ENCODE measurements around the gene KAT6B. TPM values are rescaled to one million over a fixed set of nuclear protein-coding genes. Genes with fewer than 3 reads are reported as not detected.
A peak's percentile ranks its signal among the peaks of the same experiment; 100 is the strongest.

Gene KAT6B
- total and polyA plus RNA-seq, 2 experiments from 2014 or later = 7.7 to 12.4 TPM

DNA sequence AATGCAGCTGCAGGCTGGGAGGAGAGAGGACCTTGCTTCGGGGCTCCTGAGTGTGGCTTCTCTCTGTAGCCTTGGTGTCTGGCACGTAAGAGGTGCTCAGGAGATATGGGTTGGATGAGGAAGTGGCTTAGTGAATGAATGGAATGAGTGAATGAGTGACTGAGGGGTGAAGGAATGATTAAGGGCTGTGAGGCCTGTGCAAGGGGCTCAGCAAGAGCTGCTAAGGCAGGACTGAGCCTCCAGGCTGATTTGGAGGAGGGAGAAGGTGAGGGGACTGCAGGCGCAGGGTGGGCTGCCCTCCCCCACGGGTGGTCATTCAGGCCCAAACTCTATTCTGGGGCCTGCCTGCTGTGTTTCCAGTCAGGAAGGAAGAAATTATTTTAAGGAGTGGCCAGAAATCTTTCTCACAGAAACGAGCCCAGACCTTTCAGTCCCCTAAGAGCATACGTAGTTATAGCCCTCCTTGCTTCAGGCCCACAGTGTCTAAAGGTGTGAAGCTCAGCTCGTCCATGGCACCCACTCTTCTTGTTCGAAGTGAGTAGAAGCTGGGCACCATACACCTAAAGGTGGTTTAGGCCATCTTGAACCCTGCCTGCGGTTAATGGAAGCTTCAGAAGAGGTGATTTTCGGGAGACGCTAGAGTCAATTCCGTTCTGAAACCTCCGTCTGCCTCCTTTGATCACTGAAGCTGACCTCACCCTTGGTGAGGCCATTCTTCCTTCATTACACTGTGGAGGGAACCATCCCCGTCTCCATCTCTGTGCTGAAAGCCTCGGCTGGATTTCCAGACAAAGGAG is 235.5 kb downstream of the KAT6B start:
- Histone ChIP-seq H3K4me2 (ENCODE audit: unreplicated experiment) (no peak overlapping the region), H2AFZ (peak overlapping the region; percentile 87), H3K4me3 (no peak overlapping the region), H3K27ac (peak overlapping the region; percentile 47), H4K20me1 (ENCODE audit: insufficient read depth) (no peaks in the 10 kb centered on the region), H3K27me3 (replicated peaks; ENCODE audit: insufficient read depth) (no peaks in the 10 kb centered on the region), H3K36me3 (ENCODE audit: low read depth) (no peaks in the 10 kb centered on the region), H3K79me2 (ENCODE audit: insufficient read depth) (no peaks in the 10 kb centered on the region), H3K4me1 (ENCODE audit: insufficient read depth) (peaks cover 10% of the 10 kb centered on the region; the same call in 1 of the 2 replicates), H3K9ac (peak overlapping the region; percentile 37; the same call in 1 of the 2 replicates), H3F3A (ENCODE audit: insufficient read depth) (no peaks in the 10 kb centered on the region), H3K9me3 (ENCODE audit: low read depth) (no peaks in the 10 kb centered on the region), H3K9me2 (ENCODE audit: insufficient read depth) (no peaks in the 10 kb centered on the region)
- TF ChIP-seq EZH2phosphoT487 (IDR thresholded peaks at IDR 0.05; ENCODE audit: insufficient read depth, low read depth) = no peak
- TF ChIP-seq EZH2 (IDR thresholded peaks at IDR 0.05; ENCODE audit: insufficient read depth, poor library complexity, severe bottlenecking) = no peak
- WGBS, 2 experiments (ENCODE audit: low coverage in 1 of 2, low lambda C conversion rate in 2 of 2, missing lambda C conversion rate in 2 of 2) = 48 to 50% methylated on average over 15 of the region's 15 CpGs
- no peak for DNase-seq
- in situ Hi-C loops (cut with MboI) = no loop called here

DNA sequence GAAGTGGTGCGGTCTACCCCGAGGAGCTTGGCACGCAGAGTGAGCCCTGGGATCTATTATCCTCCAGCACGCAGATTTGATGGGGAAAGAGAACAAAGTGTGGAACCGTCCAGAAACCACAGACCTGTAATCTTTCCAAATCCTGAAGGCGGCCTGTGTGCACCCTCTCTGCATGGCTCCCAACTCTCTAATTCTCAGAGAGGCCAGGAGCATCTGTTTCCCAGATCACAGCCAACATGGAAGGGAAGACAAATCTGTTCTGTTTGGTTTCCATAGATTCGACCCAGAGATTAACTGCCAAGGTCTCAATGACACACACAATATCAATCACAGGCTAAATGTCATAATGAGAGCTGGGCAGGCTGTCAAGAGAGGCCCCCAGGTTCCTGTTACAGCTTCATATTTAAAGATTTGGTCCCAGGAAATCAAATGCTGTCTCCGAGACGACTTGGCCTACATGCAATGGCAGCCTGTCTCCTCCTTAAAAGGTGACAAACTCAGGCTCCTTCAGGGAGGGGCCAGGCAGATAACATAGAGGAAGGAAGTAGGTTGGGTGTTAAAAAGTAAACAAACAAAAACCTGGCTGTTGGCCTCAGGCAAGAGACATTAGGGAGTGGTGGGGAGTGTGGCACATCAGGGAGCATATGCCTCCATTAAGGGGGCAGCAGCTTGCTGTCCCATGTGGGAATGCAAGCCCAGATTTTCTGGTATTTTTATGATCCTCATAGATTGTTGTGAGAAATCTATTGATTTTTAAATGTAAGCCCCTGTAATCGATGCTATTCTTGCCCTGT is 236.3 kb downstream of the KAT6B start:
- Histone ChIP-seq H3K4me1 (ENCODE audit: insufficient read depth) (peaks cover 10% of the 10 kb centered on the region; the same call in 1 of the 2 replicates), H3K9me3 (ENCODE audit: low read depth) (no peaks in the 10 kb centered on the region), H3K27me3 (replicated peaks; ENCODE audit: insufficient read depth) (no peaks in the 10 kb centered on the region), H3F3A (ENCODE audit: insufficient read depth) (no peaks in the 10 kb centered on the region), H4K20me1 (ENCODE audit: insufficient read depth) (no peaks in the 10 kb centered on the region), H3K36me3 (ENCODE audit: low read depth) (no peaks in the 10 kb centered on the region), H3K27ac (peak overlapping the region; percentile 47), H3K4me3 (no peak overlapping the region), H3K9ac (peak overlapping the region; percentile 37; the same call in 1 of the 2 replicates), H2AFZ (peak overlapping the region; percentile 87), H3K4me2 (ENCODE audit: unreplicated experiment) (no peak overlapping the region), H3K9me2 (ENCODE audit: insufficient read depth) (no peaks in the 10 kb centered on the region), H3K79me2 (ENCODE audit: insufficient read depth) (no peaks in the 10 kb centered on the region)
- in situ Hi-C loops (cut with MboI) = no loop called here
- no peak for TF ChIP-seq EZH2phosphoT487 (IDR thresholded peaks at IDR 0.05; ENCODE audit: insufficient read depth, low read depth)
- no peak for TF ChIP-seq EZH2 (IDR thresholded peaks at IDR 0.05; ENCODE audit: insufficient read depth, poor library complexity, severe bottlenecking)
- peak; percentile 78 for DNase-seq
- WGBS, 2 experiments (ENCODE audit: low coverage in 1 of 2, low lambda C conversion rate in 2 of 2, missing lambda C conversion rate in 2 of 2) = 25 to 28% methylated on average over 10 of the region's 10 CpGs

DNA sequence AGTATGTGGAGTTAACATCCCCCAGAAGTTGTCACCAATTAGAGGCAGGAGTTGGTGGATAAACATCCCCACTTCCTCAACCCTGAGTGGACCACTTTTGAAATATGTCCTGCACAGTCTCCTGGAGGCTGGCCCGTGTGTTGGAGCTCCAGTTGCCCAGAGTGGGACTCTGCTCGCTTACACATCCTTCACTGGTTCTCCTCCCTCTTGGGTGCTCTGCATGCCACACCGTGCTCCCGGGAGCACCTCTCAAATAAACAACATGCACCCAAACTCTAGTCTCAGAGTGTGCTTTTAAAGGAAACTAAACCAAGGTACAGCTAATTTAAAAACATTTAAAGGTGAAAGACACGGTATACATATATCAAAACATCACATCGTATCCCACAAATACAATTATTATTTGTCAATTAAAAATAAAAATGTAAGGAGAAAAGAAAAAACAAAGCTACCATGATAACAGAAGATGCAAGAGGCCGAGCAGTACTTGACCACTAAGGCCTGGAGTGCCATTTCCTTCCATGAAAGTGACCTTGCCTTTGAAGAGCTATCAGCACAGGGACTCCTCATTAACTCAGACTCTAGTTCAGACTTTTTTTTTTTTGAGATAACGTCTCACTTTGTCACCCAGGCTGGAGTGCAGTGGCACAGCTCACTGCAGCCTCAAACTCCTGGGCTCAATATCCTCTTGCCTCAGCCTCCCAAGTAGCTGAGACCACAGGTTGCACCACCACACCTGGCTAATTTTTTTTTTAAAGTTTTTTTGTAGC is 237.2 kb downstream of the KAT6B start:
- Histone ChIP-seq H3K27ac (no peak overlapping the region), H3F3A (ENCODE audit: insufficient read depth) (no peaks in the 10 kb centered on the region), H3K4me3 (no peak overlapping the region), H2AFZ (no peak overlapping the region), H4K20me1 (ENCODE audit: insufficient read depth) (no peaks in the 10 kb centered on the region), H3K36me3 (ENCODE audit: low read depth) (no peaks in the 10 kb centered on the region), H3K27me3 (replicated peaks; ENCODE audit: insufficient read depth) (no peaks in the 10 kb centered on the region), H3K79me2 (ENCODE audit: insufficient read depth) (no peaks in the 10 kb centered on the region), H3K4me2 (ENCODE audit: unreplicated experiment) (no peak overlapping the region), H3K9me2 (ENCODE audit: insufficient read depth) (no peaks in the 10 kb centered on the region), H3K9me3 (ENCODE audit: low read depth) (no peaks in the 10 kb centered on the region), H3K4me1 (ENCODE audit: insufficient read depth) (peaks cover 10% of the 10 kb centered on the region; the same call in 1 of the 2 replicates), H3K9ac (no peak overlapping the region)
- in situ Hi-C loops (cut with MboI) = no loop called here
- 75 to 80% methylated on average over 8 of the region's 8 CpGs for WGBS, 2 experiments (ENCODE audit: low coverage in 1 of 2, low lambda C conversion rate in 2 of 2, missing lambda C conversion rate in 2 of 2)
- TF ChIP-seq EZH2phosphoT487 (IDR thresholded peaks at IDR 0.05; ENCODE audit: insufficient read depth, low read depth) (no peak), EZH2 (IDR thresholded peaks at IDR 0.05; ENCODE audit: insufficient read depth, poor library complexity, severe bottlenecking) (no peak)
- DNase-seq = no peak

DNA sequence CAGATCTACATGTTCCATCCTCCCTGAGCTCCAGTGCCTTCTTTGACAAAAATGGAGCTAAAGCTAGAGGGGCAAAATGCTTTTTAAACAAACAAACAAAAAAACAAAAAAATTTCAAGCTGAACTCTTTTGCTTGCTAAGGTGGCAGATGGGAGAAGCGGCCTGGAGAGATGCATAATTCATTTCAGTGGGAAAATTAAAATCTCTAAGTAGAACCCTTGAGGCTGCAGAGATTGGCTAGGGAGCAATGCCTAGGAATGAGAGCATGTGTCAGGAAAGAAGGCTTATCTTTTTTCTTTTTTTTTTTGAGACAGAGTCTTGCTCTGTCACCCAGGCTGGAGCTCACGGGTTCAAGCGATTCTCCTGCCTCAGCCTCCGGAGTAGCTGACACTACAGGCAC is 238.7 kb downstream of the KAT6B start:
- H3K27ac ChIP-seq = no peak overlapping the region
- H3K27me3 ChIP-seq (replicated peaks; ENCODE audit: insufficient read depth) = no peaks in the 10 kb centered on the region
- no peaks in the 10 kb centered on the region for H3K79me2 ChIP-seq (ENCODE audit: insufficient read depth)
- no peak overlapping the region for H3K4me2 ChIP-seq (ENCODE audit: unreplicated experiment)
- no peaks in the 10 kb centered on the region for H4K20me1 ChIP-seq (ENCODE audit: insufficient read depth)
- peaks cover 10% of the 10 kb centered on the region; the same call in 1 of the 2 replicates for H3K4me1 ChIP-seq (ENCODE audit: insufficient read depth)
- no peak for DNase-seq
- H3K4me3 ChIP-seq = no peak overlapping the region
- H3K9me2 ChIP-seq (ENCODE audit: insufficient read depth) = no peaks in the 10 kb centered on the region
- TF ChIP-seq EZH2phosphoT487 (IDR thresholded peaks at IDR 0.05; ENCODE audit: insufficient read depth, low read depth) = no peak
- no peak for TF ChIP-seq EZH2 (IDR thresholded peaks at IDR 0.05; ENCODE audit: insufficient read depth, poor library complexity, severe bottlenecking)
- no peaks in the 10 kb centered on the region for H3K9me3 ChIP-seq (ENCODE audit: low read depth)
- no peaks in the 10 kb centered on the region for H3K36me3 ChIP-seq (ENCODE audit: low read depth)
- WGBS, 2 experiments (ENCODE audit: low coverage in 1 of 2, low lambda C conversion rate in 2 of 2, missing lambda C conversion rate in 2 of 2) = 79 to 86% methylated on average over 4 of the region's 4 CpGs
- H2AFZ ChIP-seq = peak overlapping the region; percentile 67; the same call in 1 of the 2 replicates
- in situ Hi-C loops (cut with MboI) = no loop called here
- no peak overlapping the region for H3K9ac ChIP-seq
- no peaks in the 10 kb centered on the region for H3F3A ChIP-seq (ENCODE audit: insufficient read depth)
